NT2/D1 (cell line): Measurements from ENCODE around the gene NIPBL.

Source experiments
- SUZ12 ChIP-seq: IDR thresholded peaks from 2 replicates; pipeline ENCODE4 v1.6.1; 2011; ENCODE audit not compliant: insufficient read length, insufficient read depth; ENCODE audit errors: extremely low read depth
- YY1 ChIP-seq: IDR thresholded peaks from 2 replicates; pipeline ENCODE4 v1.6.1; 2011; ENCODE audit not compliant: insufficient read length, insufficient read depth
- ZNF274 ChIP-seq: IDR thresholded peaks from 2 replicates; pipeline ENCODE4 v1.6.1; 2011; ENCODE audit warnings: mild to moderate bottlenecking, low read depth, low read length

- TF ChIP-seq ZNF274 (no peak), SUZ12 (no peak), YY1 (no peak)
Measured at GRCh38 chr5:36944607-36945225, 68.1 kb downstream of the NIPBL start.
